LNCAP (cell line): ENCODE measurements around the gene CTSC.

Source experiments
- CTCF ChIP-seq: fragments of 450-650 bp; IDR thresholded peaks from 2 replicates; pipeline ENCODE4 v1.5.1; 2017; ENCODE audit warnings: mild to moderate bottlenecking

Gene CTSC

GRCh38 chr11:88315015-88315414 lies 22.5 kb downstream of the CTSC start:
- TF ChIP-seq CTCF, result no peak

GRCh38 chr11:88313441-88313840 lies 24.1 kb downstream of the CTSC start:
- no peak for TF ChIP-seq CTCF

GRCh38 chr11:88312628-88313027 lies 24.9 kb downstream of the CTSC start:
- TF ChIP-seq CTCF, result no peak

- no peak for TF ChIP-seq CTCF
Observed at GRCh38 chr11:88310246-88310645, 27.3 kb downstream of the CTSC start.

- TF ChIP-seq CTCF, result no peak
Observed at GRCh38 chr11:88308576-88308975, 29.0 kb downstream of the CTSC start.

- no peak for TF ChIP-seq CTCF
Observed at GRCh38 chr11:88307749-88308425, 29.6 kb downstream of the CTSC start.

- no peak for TF ChIP-seq CTCF
Observed at GRCh38 chr11:88306785-88307184, 30.8 kb downstream of the CTSC start.

GRCh38 chr11:88305430-88305829 lies 32.1 kb downstream of the CTSC start:
- TF ChIP-seq CTCF, result no peak
